LNCAP (cell line): Measurements from ENCODE around the gene DENND4A.

Source experiments
- TF ChIP-seq, protein P1 (sequence below): fragments of 450-650 bp; IDR thresholded peaks from 2 replicates; pipeline ENCODE4 v1.5.1; 2017; ENCODE audit warnings: mild to moderate bottlenecking

The DENND4A gene

DNA sequence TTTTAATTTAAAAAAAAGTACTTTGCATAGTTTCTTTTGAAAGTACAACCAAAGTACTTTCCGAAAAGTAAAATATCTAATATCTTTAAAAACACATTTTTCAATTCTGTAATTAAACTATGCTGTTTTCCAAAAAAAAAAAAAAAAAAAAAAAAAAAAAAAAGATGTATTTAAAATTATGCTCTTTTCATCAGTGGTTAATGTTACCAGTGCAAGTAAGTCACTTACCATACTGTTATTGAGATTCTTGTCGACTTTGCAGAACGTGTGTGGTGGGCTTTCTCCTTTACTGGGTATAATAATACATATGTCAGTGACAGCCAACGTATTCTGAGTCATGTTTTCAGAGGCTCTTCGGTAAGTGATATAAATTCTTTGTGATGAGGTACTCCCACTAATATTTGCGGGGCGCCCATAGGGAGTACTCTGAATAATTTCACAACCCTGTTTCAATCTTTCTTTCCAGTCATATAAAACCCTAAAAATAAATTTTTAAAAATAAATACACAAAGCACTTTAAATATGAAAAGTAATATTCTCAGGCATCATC lies 39.9 kb downstream of the DENND4A start:
- TF ChIP-seq, protein P1, sequence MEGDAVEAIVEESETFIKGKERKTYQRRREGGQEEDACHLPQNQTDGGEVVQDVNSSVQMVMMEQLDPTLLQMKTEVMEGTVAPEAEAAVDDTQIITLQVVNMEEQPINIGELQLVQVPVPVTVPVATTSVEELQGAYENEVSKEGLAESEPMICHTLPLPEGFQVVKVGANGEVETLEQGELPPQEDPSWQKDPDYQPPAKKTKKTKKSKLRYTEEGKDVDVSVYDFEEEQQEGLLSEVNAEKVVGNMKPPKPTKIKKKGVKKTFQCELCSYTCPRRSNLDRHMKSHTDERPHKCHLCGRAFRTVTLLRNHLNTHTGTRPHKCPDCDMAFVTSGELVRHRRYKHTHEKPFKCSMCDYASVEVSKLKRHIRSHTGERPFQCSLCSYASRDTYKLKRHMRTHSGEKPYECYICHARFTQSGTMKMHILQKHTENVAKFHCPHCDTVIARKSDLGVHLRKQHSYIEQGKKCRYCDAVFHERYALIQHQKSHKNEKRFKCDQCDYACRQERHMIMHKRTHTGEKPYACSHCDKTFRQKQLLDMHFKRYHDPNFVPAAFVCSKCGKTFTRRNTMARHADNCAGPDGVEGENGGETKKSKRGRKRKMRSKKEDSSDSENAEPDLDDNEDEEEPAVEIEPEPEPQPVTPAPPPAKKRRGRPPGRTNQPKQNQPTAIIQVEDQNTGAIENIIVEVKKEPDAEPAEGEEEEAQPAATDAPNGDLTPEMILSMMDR: no peak

DNA sequence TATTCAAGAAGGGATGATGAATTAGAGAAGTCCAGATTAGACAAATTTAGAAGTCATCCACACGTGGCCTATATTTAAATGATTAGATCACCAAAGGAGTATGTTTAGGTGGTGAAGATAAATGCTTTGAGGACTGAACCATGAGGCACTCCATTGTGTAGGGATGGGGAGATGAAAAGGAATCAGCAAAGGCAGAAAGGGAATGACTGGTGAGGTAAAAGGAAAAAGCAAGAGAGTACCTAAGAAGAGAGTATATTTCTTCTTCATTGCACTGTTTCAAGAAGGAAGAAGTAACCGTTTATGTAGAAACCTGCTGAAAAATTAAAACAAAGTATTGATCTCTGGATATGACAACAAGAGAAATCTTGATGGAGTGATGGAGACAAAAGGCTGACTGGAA lies 40.7 kb downstream of the DENND4A start:
- TF ChIP-seq, protein P1: no peak

DNA sequence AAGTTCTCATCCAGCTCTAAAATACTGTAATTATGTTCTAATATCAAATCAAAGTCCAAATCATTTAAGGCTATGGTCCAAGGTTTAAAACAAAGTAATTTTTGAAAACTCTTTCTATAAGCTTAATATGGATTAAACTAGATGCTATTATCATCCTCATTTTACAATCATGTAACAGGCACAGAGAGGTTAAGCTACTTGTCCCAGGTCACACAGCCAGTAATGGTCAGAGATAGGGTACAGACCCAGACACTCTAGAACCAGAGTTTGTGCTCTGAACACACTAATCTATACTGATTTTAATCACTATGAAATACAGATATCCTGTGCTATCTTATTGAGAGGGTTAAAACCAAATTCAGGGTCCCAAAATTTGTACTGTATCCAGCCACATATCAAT lies 44.8 kb downstream of the DENND4A start:
- TF ChIP-seq, protein P1: no peak

DNA sequence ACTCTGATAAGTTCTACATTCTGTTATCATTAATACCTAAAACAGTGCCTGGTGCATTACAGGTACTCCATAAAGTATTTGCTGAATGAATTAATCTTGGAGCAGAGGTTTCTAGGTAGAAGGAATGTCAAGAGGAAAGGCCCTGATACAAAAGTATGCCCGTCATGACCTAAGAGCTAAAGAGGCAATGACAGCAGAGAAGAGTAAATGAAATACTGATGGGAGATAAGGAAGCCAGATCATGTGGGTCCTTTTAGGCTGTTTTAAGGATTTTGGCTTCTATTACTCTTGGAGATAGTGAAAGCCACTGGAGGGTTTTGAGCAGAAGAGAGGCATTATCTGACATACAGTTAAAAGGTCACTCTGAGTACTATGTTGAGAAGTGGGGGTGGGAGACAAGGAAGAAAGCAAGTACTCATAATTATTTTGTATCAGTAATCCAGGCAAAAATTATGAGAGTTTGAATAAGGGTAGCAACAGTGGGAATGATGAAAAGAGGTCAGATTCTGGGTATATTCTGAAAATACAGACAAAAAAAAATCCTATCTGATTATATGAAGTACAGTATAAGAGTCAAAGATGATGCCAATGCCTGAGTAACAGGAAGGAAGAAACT lies 48.3 kb downstream of the DENND4A start:
- TF ChIP-seq, protein P1: no peak

DNA sequence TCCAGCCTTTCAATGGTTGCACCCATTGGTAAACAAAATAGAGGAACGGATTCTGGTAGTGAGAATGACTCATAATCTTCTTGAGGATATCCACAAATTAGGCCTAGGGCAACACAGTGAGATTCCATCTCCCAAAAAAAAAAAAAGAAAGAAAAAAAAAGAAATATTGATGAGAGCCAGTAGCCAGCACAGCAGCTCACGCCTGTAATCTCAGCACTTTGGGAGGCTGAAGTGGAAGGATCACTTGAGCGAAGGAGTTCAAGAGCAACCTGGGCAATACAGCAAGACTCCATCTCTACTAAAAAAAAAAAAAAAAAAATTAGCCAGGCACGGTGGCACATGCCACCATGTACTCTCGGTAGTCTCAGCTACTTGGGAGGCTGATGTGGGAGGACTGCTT lies 51.9 kb downstream of the DENND4A start:
- TF ChIP-seq, protein P1: no peak

DNA sequence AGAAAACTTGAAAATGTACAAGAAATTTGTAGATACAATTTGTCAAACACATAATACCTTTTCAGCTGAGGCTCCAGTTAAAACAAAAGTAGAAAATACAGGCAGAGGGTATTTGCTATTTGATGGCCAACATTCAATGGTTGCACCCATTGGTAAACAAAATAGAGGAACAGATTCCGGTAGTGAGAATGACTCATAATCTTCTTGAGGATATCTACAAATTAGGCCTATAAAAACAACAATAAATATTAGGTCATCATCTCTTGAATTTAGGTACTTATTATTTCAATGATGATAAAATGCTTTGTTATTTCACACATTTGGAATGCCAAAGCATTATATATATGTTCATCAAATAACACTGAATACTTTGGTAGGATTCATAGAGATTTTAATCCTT lies 53.4 kb downstream of the DENND4A start:
- TF ChIP-seq, protein P1: no peak

GRCh38 chr15:65732698-65733097 lies 59.4 kb downstream of the DENND4A start:
- TF ChIP-seq, protein P1: no peak

DNA sequence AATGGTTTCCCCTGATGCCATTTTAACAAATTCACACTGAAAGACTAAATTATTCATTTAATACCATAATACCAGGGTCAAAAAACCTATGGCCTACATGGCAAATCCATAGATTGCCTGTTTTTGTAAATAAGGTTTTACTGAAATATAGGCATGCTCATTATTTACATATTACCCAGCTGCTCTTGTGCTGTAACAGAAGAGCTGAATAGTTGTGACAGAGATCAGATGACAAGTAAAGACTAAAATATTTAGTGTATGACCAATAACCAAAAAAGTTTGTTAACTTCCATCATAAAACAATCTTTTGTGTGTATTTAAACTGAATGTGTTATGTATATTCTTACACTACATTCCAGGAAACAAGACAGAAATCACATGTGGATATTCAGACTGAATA lies 60.2 kb downstream of the DENND4A start:
- TF ChIP-seq, protein P1: no peak
